K562 (cell line): ENCODE measurements around the gene CSF1R. TPM values are rescaled to one million over a fixed set of nuclear protein-coding genes. Genes with fewer than 3 reads are reported as not detected.

Experiments used
- CBX1 ChIP-seq: sonication (generic); IDR thresholded peaks from 2 replicates; pipeline ENCODE4 v1.6.1; 2016; ENCODE audit warnings: antibody characterized with exemption, low read depth, mild to moderate bottlenecking
- HNRNPK ChIP-seq: fragments of 200-400 bp; formaldehyde crosslinking; IDR thresholded peaks from one replicate; pipeline ENCODE4 v1.6.1; 2018; ENCODE audit warnings: mild to moderate bottlenecking, low read depth, low read length; ENCODE audit not compliant: poor library complexity, severe bottlenecking
- JUND ChIP-seq, 2 experiments: IDR thresholded peaks; 2 replicates in 1 of 2; 3 replicates in 1 of 2; pipeline ENCODE4 v1.6.1; 2011; ENCODE audit warnings: borderline replicate concordance in 2 of 2, low read depth in 2 of 2, low read length in 2 of 2, improper control_type of control experiment in 1 of 2, missing biosample characterization in 1 of 2, missing genetic modification characterization in 1 of 2, missing genetic modification reagents in 1 of 2
- ZNF668 ChIP-seq: fragments of 250-450 bp; sonication (Bioruptor Pico); IDR thresholded peaks from 2 replicates; pipeline ENCODE4 v1.8.0; 2022; ENCODE audit warnings: mild to moderate bottlenecking, inconsistent platforms
- polyA plus RNA-seq, 8 experiments: library from polyadenylated mRNA; depleted of rRNA in 4 of 8; stranded (reverse) in 5 of 8; unstranded in 3 of 8; fragments of >200 nt; fragmentation: Nextera tagmentation in 2 of 8; fragmentation: Illumina TruSeq in 1 of 8; extraction: Ambion mirVana in 2 of 8; extraction: Trizol in 1 of 8; gene quantifications; 2 replicates each; pipeline versions ENCODE4 v1.2.1 to v1.2.3, GENCODE V29; 2011 to 2014; ENCODE audit warnings: inconsistent platforms in 1 of 8, missing spikeins in 1 of 8
- total RNA-seq, 7 experiments: library from RNA; depleted of rRNA in 6 of 7; stranded (reverse); fragments of >200 nt in 6 of 7; fragmentation: Illumina TruSeq in 2 of 7; extraction: Trizol in 2 of 7; gene quantifications; 2 replicates each; pipeline versions ENCODE4 v1.2.1 to v1.2.3, GENCODE V29; 2011 to 2021; ENCODE audit warnings: low replicate concordance in 1 of 7
- TF ChIP-seq, protein P1 (sequence below), 2 experiments: fragments of 450-650 bp; IDR thresholded peaks; 2 replicates each; pipeline ENCODE4 v1.6.1; 2016; ENCODE audit warnings: mild to moderate bottlenecking in 2 of 2, borderline replicate concordance in 1 of 2, low read depth in 1 of 2, moderate library complexity in 1 of 2
- TF ChIP-seq, protein P2 (sequence below), 2 experiments: IDR thresholded peaks; 2 replicates each; pipeline ENCODE4 v1.6.1; 2011; ENCODE audit warnings: borderline replicate concordance in 1 of 2, control low read depth in 1 of 2, low read depth in 1 of 2, low read length in 1 of 2, mild to moderate bottlenecking in 1 of 2, mixed read lengths in 1 of 2, moderate library complexity in 1 of 2; ENCODE audit not compliant: insufficient read depth in 1 of 2, insufficient read length in 1 of 2, poor library complexity in 1 of 2, severe bottlenecking in 1 of 2; ENCODE audit errors: extremely low read depth in 1 of 2
- TF ChIP-seq, protein P3 (sequence below): fragments of 450-650 bp; IDR thresholded peaks from 2 replicates; pipeline ENCODE4 v1.7.1; 2018; ENCODE audit warnings: mild to moderate bottlenecking, low read depth; ENCODE audit not compliant: partially characterized antibody

CSF1R gene
- total and polyA plus RNA-seq, 9 of the 15 experiments (the other 6 are each of a cell fraction or from before 2014, with no cell fraction given) = 0.03 to 0.64 (median 0.20) TPM; not detected in 6

DNA sequence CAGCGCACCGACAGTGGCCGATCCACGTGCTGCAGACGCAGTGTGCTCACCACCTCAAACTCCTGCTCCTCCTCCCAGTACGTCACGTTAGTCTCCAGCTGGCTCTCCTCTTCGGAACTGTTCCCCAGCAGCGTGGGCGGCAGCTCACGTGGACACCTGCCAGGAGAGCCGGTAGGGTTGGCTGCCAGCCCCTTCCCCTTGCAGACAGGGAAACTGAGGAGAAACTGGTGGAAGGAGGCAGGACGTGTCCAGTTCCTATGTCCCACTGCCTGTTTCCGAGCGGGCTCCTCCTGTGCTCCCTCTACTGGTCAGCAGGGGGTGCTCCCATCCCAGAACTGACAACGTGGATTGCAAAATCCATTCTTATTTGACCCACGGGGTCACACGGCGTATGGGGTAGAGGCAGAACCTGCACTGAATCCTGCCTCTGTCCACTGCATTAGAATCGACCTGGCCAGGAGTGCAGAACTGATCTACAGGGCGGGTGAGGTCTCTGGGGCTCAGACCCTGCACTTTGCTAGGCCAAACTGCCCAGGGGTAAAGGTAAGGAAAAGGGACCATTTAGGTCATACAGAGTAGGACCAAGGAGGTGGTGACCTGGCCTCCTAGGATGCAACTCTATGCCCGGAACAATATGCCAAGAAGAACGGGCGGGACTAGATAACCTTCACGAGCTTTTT is 43.6 kb upstream of the CSF1R start (continued):
- TF ChIP-seq, protein P1, sequence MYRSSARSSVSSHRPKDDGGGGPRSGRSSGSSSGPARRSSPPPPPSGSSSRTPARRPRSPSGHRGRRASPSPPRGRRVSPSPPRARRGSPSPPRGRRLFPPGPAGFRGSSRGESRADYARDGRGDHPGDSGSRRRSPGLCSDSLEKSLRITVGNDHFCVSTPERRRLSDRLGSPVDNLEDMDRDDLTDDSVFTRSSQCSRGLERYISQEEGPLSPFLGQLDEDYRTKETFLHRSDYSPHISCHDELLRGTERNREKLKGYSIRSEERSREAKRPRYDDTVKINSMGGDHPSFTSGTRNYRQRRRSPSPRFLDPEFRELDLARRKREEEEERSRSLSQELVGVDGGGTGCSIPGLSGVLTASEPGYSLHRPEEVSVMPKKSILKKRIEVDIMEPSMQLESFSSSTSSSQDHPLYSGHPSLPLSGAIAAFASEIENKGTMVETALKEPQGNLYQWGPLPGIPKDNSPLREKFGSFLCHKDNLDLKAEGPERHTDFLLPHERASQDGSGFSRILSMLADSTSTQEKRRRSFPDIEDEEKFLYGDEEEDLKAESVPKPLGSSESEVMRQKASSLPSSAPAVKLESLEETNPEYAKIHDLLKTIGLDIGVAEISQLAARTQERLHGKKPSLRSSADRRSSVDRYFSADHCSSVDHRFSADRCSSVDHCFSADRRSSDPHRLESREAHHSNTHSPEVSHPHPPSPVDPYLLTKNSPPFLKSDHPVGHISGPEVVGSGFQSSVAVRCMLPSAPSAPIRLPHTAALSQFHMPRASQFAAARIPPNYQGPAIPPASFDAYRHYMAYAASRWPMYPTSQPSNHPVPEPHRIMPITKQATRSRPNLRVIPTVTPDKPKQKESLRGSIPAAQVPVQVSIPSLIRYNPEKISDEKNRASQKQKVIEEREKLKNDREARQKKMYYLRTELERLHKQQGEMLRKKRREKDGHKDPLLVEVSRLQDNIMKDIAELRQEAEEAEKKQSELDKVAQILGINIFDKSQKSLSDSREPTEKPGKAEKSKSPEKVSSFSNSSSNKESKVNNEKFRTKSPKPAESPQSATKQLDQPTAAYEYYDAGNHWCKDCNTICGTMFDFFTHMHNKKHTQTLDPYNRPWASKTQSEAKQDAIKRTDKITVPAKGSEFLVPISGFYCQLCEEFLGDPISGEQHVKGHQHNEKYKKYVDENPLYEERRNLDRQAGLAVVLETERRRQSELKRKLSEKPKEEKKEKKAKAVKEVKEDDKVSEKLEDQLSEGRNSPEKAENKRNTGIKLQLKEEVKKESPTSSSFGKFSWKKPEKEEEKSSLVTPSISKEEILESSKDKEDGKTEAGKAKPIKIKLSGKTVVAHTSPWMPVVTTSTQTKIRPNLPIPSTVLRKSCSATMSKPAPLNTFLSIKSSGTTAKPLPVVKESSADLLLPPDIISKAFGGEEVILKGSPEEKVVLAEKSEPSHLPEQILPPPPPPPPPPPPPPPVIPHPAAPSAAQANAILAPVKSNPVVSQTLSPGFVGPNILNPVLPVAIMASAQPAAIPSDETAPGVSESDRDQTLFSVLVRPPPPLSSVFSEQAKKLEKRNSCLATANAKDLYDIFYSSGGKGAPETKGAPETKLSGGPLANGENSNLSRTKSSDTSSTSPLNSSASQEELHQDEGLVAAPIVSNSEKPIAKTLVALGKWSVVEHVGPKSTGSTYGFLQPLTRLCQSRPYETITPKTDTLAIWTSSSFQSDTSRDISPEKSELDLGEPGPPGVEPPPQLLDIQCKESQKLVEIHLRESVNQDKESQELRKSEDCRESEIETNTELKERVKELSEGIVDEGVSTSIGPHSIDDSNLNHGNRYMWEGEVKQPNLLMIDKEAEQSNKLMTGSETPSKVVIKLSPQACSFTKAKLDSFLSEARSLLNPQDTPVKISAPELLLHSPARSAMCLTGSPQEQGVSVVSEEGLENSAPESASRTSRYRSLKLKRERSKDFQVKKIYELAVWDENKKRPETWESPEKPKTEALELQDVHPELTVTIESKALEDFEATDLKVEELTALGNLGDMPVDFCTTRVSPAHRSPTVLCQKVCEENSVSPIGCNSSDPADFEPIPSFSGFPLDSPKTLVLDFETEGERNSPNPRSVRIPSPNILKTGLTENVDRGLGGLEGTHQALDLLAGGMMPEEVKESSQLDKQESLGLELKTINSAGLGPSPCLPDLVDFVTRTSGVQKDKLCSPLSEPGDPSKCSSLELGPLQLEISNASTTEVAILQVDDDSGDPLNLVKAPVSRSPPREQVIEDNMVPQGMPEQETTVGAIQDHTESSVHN (IDR thresholded peaks at IDR 0.05; ENCODE audit: borderline replicate concordance in 1 of 2, low read depth in 1 of 2) = no peak
- TF ChIP-seq JUND (IDR thresholded peaks at IDR 0.05; ENCODE audit: borderline replicate concordance, low read depth, low read length) = peak; percentile 42; the same call in 1 of the 2 replicates
- peak; percentile 36; the same call in 2 of the 3 replicates for TF ChIP-seq JUND (tag; IDR thresholded peaks at IDR 0.05; ENCODE audit: borderline replicate concordance, low read depth, low read length)
- TF ChIP-seq, protein P2, sequence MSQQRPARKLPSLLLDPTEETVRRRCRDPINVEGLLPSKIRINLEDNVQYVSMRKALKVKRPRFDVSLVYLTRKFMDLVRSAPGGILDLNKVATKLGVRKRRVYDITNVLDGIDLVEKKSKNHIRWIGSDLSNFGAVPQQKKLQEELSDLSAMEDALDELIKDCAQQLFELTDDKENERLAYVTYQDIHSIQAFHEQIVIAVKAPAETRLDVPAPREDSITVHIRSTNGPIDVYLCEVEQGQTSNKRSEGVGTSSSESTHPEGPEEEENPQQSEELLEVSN (IDR thresholded peaks at IDR 0.05; ENCODE audit: borderline replicate concordance in 1 of 2, extremely low read depth in 1 of 2, insufficient read depth in 1 of 2, insufficient read length in 1 of 2, low read depth in 1 of 2, low read length in 1 of 2, poor library complexity in 1 of 2, severe bottlenecking in 1 of 2) = peak; percentile 78 to 82
- TF ChIP-seq CBX1 = no peak
- no peak for TF ChIP-seq HNRNPK
- TF ChIP-seq ZNF668 (CRISPR knock-in tag) = no peak
- TF ChIP-seq, protein P3, sequence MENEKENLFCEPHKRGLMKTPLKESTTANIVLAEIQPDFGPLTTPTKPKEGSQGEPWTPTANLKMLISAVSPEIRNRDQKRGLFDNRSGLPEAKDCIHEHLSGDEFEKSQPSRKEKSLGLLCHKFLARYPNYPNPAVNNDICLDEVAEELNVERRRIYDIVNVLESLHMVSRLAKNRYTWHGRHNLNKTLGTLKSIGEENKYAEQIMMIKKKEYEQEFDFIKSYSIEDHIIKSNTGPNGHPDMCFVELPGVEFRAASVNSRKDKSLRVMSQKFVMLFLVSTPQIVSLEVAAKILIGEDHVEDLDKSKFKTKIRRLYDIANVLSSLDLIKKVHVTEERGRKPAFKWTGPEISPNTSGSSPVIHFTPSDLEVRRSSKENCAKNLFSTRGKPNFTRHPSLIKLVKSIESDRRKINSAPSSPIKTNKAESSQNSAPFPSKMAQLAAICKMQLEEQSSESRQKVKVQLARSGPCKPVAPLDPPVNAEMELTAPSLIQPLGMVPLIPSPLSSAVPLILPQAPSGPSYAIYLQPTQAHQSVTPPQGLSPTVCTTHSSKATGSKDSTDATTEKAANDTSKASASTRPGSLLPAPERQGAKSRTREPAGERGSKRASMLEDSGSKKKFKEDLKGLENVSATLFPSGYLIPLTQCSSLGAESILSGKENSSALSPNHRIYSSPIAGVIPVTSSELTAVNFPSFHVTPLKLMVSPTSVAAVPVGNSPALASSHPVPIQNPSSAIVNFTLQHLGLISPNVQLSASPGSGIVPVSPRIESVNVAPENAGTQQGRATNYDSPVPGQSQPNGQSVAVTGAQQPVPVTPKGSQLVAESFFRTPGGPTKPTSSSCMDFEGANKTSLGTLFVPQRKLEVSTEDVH = peak; percentile 43
- TF ChIP-seq, all 486 proteins: peak for 54
